GM19238 (cell line): ENCODE data around the gene DAPK2.
A peak's percentile ranks its signal among the peaks of the same experiment; 100 is the strongest.
"Not testable (repeated sequence)": the region's sequence is repeated elsewhere in the genome, so short reads cannot be mapped to it uniquely, and the experiment has no call there.

Experiments used
- DNase-seq: peaks from one replicate; pipeline ENCODE4 v3.0.0; 2011; ENCODE audit warnings: low spot score; ENCODE audit not compliant: insufficient read length

Gene DAPK2

GRCh38 chr15:64053674-64054073 lies 7.4 kb upstream of the DAPK2 start:
- not testable (repeated sequence) for DNase-seq

DNA sequence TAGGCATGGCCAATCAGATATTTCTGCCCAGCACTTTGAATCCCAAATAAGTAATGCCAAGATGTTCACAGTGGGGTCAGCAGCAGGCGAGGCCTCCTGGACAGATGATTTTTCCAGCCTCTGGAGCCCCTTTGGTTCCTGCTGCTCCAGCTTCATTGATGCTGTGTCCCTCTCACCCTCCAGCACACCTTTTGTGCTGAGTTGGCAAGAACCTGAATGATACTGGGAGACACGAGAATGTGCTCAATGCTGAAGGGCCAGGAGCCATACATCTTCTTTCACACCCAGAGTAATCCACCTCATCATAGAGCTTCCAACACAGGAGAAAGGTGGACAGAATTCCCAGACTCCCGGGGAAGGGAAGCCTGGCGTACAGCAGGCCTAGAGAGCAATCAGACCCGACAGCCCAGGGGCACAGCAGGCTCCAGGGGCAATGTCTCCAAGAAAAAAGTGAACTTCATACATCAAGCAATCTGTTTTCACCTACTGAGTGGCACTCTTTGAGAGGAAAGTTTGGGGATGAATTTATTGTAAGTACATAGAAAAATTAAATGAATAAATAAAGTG lies 6.7 kb upstream of the DAPK2 start:
- DNase-seq = no peak

DNA sequence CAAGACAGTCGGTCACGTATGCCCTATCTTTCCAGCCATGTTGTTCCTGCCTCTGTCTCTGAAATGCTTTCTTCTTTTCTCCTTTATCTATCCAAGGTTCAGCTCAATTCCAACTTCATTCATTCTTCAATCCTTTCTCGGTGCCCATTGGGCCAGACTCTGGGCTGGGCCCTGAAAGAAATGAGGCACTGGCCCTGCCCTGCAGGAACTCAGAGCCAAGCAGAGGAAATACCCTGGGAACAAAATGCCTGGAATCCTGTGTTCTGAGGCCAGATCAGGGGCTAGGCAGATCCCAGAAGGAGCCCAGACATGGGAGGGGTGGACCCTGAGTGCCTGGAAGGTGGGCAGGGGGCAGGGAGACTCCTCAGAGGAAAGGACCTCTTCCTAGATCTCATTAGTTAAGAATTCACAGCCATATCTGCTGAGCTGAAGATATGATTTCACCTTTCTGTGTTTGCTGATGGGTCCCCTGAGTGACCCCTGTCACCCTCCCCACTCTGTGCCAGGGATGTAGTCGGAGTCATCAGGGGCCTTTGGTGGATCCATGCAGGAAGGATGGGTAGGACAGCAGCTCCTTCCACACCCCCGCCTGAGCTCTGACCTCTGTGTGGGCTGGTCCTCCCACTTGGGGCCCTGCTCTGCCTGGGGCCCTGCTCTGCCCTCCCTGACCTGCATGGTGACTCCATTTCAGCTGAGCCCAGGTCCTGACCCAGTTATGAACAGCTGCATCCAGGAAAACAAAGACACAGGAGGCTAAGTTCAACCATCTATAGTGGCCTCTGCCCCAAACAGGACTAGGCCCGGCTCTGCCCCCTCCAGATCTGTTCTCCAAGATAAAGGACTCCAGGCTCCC lies 5.3 kb upstream of the DAPK2 start:
- no peak for DNase-seq

DNA sequence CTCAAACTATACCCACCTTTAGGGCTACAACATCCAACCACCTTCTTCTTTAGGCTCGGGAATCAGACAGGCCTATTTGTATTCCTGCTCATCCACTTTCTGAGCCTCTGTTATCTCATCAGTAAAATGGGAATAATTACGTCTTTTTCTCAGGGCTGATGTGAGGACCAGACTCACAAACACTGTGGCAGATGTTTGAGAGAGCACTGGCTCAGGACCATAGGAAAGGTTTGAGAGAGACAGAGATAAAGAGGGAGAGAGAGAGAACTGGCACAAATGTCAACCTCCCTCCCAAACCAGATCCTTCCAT lies 4.8 kb upstream of the DAPK2 start:
- no peak for DNase-seq

DNA sequence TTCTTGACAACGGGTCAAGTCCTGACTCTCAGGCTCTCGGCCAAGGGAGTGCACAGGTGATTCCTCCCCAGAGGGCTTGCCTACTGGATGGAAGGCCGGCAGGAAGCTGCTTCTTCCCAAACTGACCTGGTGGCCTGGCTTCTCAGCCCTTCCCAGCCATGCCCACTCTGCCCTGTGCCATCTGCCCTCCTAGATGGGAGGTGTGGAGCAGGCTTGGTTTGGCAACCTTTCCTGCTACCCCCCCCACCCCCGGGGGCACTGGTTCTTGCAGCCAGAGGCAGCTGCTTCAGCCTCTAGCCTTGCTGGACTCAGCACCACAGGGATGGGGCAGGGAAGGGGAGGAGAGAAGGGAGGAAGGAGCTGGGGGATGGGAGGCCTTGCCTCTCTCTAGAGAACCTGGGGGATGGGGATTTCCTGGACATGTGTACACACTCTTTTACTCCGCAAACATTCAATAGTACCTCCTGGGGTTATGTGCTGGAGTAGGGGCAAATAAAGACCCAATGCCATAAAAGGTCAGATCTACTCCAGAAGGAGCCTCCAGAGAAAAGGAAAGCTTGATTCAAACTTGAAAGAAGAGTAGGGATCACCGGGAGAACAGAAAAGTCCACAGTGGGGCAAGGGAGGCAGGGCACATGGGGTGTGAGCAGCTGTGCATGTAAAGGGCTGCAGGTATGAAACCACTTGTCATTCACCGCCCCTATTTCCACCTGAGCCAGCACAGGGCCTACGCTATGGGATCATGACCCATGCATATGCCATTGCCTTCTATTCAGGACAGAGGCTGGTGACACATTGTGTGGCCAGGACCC lies 4.2 kb upstream of the DAPK2 start:
- DNase-seq = no peak

DNA sequence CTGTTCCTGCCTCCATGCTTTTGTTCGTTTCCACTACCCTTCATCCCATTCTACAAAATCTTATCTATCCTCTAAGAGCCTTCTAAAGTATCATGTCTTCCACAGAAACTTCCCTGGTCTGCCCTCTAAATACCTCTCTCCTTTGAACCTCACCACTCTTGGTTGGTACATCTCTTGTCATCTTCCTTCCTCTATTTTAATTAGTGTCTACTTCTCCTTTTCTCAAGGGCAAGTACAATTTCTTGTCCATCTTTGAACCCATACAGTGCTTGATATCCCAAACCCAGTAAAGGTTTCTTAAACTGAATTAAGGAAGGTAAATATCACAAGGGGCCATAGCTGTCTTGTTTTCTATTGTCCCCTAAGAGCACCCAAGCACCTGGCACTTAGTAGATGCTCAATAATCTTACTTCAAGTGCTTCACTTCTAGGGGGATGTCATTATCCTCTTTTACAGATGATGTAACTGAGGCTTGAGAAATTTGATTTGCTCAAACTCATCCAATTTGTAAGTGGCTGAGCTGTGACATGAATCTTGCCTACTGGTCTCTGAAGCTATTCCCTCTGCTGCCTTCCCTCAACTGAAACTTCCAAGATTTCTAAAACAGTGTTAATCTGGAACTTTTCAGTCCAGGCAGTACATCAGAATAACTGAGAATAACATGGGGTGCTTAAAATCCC lies 2.6 kb upstream of the DAPK2 start:
- no peak for DNase-seq

DNA sequence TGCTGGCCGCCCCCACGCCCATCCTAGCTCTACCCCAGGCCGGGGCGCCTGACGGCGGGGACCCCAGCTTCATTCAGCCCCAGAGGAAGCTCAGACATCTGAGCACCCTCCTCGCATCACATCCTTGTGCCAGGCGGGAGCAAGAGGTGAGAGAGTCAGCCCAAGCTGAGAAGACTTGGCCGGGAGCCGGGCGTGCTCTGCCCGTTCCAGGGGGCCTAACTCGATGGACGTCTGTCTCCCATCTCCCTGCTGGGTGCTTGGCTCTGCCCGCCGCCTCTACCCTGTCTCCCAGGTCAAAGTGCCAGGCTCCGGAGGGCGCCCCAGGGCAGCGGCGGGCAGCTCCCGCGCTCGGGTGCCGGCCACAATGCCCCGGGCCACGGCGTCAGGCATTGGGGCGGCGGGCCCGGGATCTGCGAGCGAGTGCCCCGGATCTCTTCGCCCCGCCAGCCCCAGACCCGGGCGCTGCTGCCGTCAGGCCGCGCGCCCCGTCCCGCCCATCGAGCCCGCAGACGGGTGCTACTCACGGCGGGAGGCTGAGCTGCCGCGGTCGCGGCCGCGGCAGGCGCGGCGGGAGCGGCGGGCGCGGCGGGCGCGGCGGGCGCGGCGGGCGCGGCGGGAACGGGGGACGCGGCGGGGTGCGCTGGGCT lies 388 bp downstream of the DAPK2 start:
- DNase-seq = no peak

DNA sequence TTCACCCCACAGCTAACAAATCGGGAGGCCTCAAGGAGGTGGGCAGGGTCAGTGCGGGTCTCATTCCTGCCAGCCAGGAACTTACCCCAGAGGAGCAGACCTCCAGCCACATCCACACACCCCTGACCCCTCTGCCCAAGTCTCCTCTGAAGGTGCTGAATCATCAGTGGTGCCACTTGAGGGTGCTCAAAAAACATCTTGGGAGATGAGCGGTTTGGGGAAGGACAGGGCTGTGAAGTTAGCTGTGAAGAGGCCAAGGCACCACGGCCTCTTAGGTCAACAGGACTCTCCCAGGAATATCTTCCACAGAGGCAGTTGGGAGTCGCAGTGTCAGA lies 1.2 kb downstream of the DAPK2 start:
- no peak for DNase-seq

DNA sequence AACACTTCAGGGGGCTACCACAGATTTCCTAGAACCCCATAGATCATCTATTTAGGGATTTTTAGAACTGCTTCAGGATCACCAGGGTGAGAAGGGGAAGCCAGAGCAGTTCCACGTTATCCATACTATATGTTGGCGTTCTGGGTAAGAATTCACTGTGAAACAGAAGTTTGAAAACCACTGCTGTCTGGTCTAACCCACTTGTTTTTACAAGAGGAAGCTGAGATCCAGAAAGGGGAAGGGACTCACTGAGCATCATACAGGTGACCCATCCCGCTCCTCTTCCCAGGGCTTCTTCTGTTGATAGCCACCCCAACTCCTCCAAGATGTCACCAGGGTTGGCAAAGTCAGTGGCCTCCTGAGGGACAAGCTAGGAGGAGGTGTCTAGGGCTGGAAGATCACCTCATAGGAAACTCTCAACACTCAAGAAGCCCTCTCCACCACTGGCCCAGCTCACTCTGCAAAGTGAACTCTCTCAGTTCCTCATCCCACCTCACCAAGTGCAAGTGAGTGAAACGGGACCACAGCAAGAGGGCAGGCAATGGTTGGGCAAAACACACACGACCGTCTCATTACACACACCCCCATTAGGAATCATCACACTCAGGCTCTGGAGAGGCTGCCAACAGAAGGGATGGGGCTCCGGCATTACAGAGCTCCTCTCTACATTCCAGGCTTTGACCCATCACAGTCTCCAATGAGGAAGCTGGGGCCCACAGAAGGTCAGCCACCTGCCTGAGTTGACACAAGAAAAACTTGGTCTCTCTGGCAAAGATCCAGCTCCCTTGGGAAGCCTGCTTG lies 1.8 kb downstream of the DAPK2 start:
- DNase-seq = peak; percentile 69

DNA sequence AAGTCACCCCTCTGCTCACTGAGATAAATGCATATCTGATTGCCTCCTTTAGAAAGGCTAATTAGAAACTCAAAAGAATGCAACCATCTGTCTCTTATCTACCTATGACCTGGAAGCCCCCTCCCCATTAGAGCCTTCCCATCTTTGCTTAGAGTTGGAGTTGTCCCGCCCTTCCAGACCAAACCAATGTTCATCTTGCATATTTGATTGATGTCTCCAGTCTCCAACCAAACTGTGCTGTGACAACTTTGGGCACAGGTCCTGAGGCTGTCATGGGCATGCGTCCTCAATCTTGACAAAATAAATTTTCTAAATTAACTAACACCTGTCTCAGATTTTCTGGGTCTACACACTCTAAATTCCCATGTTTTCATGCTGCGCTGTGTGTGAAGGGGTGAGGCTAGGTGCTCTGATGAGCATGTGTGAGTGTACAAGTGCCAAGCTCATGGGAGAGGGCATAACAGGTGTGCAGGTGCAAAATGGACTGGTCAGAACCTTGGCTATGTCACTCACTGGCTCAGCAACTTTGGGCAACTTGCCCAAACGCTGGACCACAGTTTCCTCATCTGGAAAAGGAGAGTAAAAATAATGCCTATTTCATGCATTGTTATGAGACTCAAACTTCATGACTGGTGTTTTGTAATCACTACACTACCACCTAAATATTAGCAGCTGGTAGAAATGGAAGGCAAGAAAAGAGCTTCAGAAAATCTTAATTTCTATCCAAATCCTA lies 7.2 kb downstream of the DAPK2 start:
- no peak for DNase-seq

GRCh38 chr15:64037966-64038365 lies 8.3 kb downstream of the DAPK2 start:
- DNase-seq = no peak

- no peak for DNase-seq
Measured at GRCh38 chr15:64037116-64037515, 9.2 kb downstream of the DAPK2 start.

DNA sequence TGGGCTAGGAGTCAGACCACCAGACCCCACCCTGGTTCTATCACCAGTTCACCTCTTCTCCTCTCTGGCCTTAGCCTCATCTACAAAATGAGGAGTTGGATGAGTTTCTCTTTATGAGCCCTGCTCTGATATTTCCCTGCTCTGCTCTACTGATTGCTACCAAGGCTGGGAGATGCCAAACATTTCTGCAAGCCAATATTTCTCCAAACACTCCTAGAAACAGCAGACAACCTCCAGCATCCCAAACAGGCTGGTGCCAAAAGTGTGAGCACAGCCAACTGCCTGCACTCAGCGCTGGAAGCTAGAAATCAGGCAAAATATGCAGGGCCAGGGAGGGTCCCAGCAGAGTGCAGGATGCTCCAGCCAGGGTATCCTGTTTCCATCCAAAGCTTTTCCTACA lies 10.8 kb downstream of the DAPK2 start:
- DNase-seq = no peak

DNA sequence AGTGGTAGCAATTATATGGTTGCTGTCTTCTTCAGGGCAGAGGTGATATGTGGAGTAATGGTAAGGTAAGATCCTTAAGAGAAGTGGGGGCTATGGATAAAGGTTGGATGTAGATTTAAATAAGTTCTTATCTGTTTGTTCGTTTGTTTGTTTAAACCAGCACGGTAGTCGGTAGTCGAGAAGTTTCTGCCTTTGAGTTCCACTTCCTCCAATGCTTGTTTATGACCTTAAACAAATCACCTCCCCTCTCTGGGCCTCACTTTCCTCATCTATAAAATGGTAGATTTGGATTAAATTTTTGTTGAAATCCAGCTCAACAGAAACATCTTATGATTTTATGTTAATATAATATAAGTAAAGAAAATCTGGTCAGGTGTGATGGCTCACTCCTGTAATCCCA lies 11.8 kb downstream of the DAPK2 start:
- DNase-seq = no peak

GRCh38 chr15:64032329-64032728 lies 14.0 kb downstream of the DAPK2 start:
- no peak for DNase-seq

GRCh38 chr15:64030123-64030522 lies 16.2 kb downstream of the DAPK2 start:
- no peak for DNase-seq

GRCh38 chr15:64029633-64030032 lies 16.7 kb downstream of the DAPK2 start:
- no peak for DNase-seq

- DNase-seq = no peak
Measured at GRCh38 chr15:64029110-64029509, 17.2 kb downstream of the DAPK2 start.

GRCh38 chr15:64026591-64026990 lies 19.7 kb downstream of the DAPK2 start:
- DNase-seq = no peak
